HepG2 (cell line): ENCODE results near the gene GTF2H1. TPM values are rescaled to one million over a fixed set of nuclear protein-coding genes. Genes with fewer than 3 reads are reported as not detected.

Experiments
- AFF4 ChIP-seq: sonication (generic); formaldehyde crosslinking; IDR thresholded peaks from 2 replicates; pipeline ENCODE4 v1.4.0; 2020; ENCODE audit warnings: missing genetic modification reagents
- BATF2 ChIP-seq: sonication (generic); formaldehyde crosslinking; IDR thresholded peaks from 2 replicates; pipeline ENCODE4 v1.8.0; 2022; ENCODE audit warnings: mild to moderate bottlenecking, missing genetic modification reagents, moderate library complexity
- HMGXB4 ChIP-seq, 2 experiments: sonication (generic) in 1 of 2; formaldehyde crosslinking in 1 of 2; IDR thresholded peaks; 2 replicates each; pipeline versions ENCODE4 v1.4.0 to v1.6.1; 2018 to 2020; ENCODE audit warnings: missing genetic modification reagents in 2 of 2, borderline replicate concordance in 1 of 2, low read depth in 1 of 2, mild to moderate bottlenecking in 1 of 2, missing biosample characterization in 1 of 2
- HOMEZ ChIP-seq: IDR thresholded peaks from 2 replicates; pipeline ENCODE4 v1.6.1; 2016; ENCODE audit warnings: low read depth
- NFKB2 ChIP-seq: sonication (generic); formaldehyde crosslinking; IDR thresholded peaks from 2 replicates; pipeline ENCODE4 v1.4.0; 2020; ENCODE audit warnings: missing genetic modification reagents, borderline replicate concordance
- POLR2AphosphoS5 ChIP-seq: IDR thresholded peaks from 2 replicates; pipeline ENCODE4 v1.6.1; 2012; ENCODE audit warnings: low read depth, low read length
- ZNF441 ChIP-seq: sonication (generic); formaldehyde crosslinking; IDR thresholded peaks from 2 replicates; pipeline ENCODE4 v1.7.0; 2021; ENCODE audit warnings: missing genetic modification reagents, borderline replicate concordance
- ZNF816 ChIP-seq: sonication (generic); formaldehyde crosslinking; IDR thresholded peaks from 2 replicates; pipeline ENCODE4 v1.8.0; 2022; ENCODE audit warnings: missing genetic modification reagents, mild to moderate bottlenecking, borderline replicate concordance
- ZSCAN21 ChIP-seq: sonication (generic); formaldehyde crosslinking; IDR thresholded peaks from 2 replicates; pipeline ENCODE4 v1.8.0; 2022; ENCODE audit warnings: mild to moderate bottlenecking, missing genetic modification reagents, moderate library complexity, borderline replicate concordance
- polyA plus RNA-seq, 8 experiments: library from polyadenylated mRNA; depleted of rRNA in 3 of 8; stranded (reverse) in 7 of 8; unstranded in 1 of 8; fragments of >200 nt; fragmentation: Illumina TruSeq in 4 of 8; extraction: Trizol in 4 of 8; gene quantifications; 2 replicates each; pipeline versions ENCODE4 v1.2.1 to v1.2.3, GENCODE V29; 2011 to 2016; ENCODE audit warnings: low read depth in 4 of 8, missing spikeins in 1 of 8, mixed read lengths in 1 of 8; ENCODE audit not compliant: insufficient read depth in 1 of 8
- total RNA-seq, 5 experiments: library from RNA; depleted of rRNA; stranded (reverse); fragments of >200 nt; fragmentation: Illumina TruSeq; extraction: Trizol; gene quantifications; 2 replicates each; pipeline ENCODE4 v1.2.3, GENCODE V29; 2016; ENCODE audit warnings: low read depth in 1 of 5
- TF ChIP-seq, protein P1 (sequence below): sonication (generic); formaldehyde crosslinking; IDR thresholded peaks from 2 replicates; pipeline ENCODE4 v1.5.0; 2020; ENCODE audit warnings: mild to moderate bottlenecking, missing genetic modification reagents
- TF ChIP-seq, protein P2 (sequence below): IDR thresholded peaks from 2 replicates; pipeline ENCODE4 v1.6.1; 2016
- TF ChIP-seq, protein P3 (sequence below): sonication (generic); formaldehyde crosslinking; IDR thresholded peaks from 2 replicates; pipeline ENCODE4 v1.5.1; 2020; ENCODE audit warnings: mild to moderate bottlenecking, moderate library complexity, missing genetic modification reagents

The GTF2H1 gene
- total and polyA plus RNA-seq, 2 of the 13 experiments (the other 11 are each of a cell fraction or from before 2014, with no cell fraction given) = 15.7 to 51.4 TPM

GRCh38 chr11:18408558-18409291, 86.4 kb downstream of the GTF2H1 start (continued):
- no peak for TF ChIP-seq HOMEZ (CRISPR knock-in tag)
- no peak for TF ChIP-seq AFF4 (CRISPR knock-in tag)
- TF ChIP-seq, protein P1, sequence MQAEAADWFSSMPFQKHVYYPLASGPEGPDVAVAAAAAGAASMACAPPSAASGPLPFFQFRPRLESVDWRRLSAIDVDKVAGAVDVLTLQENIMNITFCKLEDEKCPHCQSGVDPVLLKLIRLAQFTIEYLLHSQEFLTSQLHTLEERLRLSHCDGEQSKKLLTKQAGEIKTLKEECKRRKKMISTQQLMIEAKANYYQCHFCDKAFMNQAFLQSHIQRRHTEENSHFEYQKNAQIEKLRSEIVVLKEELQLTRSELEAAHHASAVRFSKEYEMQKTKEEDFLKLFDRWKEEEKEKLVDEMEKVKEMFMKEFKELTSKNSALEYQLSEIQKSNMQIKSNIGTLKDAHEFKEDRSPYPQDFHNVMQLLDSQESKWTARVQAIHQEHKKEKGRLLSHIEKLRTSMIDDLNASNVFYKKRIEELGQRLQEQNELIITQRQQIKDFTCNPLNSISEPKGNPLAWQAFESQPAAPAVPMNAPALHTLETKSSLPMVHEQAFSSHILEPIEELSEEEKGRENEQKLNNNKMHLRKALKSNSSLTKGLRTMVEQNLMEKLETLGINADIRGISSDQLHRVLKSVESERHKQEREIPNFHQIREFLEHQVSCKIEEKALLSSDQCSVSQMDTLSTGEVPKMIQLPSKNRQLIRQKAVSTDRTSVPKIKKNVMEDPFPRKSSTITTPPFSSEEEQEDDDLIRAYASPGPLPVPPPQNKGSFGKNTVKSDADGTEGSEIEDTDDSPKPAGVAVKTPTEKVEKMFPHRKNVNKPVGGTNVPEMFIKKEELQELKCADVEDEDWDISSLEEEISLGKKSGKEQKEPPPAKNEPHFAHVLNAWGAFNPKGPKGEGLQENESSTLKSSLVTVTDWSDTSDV (CRISPR knock-in tag) = no peak
- TF ChIP-seq ZNF816 (CRISPR knock-in tag) = peak; percentile 61; the same call in 1 of the 2 replicates
- 0 out of 4 replicates have a peak, but pooled peaks of 1 of the 2 experiments have one; percentile 32 for TF ChIP-seq HMGXB4 (CRISPR knock-in tag; IDR thresholded peaks at IDR 0.05; ENCODE audit: borderline replicate concordance in 1 of 2, low read depth in 1 of 2)
- TF ChIP-seq, protein P2, sequence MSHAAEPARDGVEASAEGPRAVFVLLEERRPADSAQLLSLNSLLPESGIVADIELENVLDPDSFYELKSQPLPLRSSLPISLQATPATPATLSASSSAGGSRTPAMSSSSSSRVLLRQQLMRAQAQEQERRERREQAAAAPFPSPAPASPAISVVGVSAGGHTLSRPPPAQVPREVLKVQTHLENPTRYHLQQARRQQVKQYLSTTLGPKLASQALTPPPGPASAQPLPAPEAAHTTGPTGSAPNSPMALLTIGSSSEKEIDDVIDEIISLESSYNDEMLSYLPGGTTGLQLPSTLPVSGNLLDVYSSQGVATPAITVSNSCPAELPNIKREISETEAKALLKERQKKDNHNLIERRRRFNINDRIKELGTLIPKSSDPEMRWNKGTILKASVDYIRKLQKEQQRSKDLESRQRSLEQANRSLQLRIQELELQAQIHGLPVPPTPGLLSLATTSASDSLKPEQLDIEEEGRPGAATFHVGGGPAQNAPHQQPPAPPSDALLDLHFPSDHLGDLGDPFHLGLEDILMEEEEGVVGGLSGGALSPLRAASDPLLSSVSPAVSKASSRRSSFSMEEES (CRISPR knock-in tag) = 0 out of 2 replicates have a peak, but pooled peaks have one; percentile 15
- TF ChIP-seq, protein P3, sequence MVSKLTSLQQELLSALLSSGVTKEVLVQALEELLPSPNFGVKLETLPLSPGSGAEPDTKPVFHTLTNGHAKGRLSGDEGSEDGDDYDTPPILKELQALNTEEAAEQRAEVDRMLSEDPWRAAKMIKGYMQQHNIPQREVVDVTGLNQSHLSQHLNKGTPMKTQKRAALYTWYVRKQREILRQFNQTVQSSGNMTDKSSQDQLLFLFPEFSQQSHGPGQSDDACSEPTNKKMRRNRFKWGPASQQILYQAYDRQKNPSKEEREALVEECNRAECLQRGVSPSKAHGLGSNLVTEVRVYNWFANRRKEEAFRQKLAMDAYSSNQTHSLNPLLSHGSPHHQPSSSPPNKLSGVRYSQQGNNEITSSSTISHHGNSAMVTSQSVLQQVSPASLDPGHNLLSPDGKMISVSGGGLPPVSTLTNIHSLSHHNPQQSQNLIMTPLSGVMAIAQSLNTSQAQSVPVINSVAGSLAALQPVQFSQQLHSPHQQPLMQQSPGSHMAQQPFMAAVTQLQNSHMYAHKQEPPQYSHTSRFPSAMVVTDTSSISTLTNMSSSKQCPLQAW = peak; percentile 65
- TF ChIP-seq ZNF441 (CRISPR knock-in tag) = no peak
- no peak for TF ChIP-seq NFKB2 (CRISPR knock-in tag)
- TF ChIP-seq BATF2 (CRISPR knock-in tag) = 0 out of 2 replicates have a peak, but pooled peaks have one; percentile 7
- TF ChIP-seq POLR2AphosphoS5 = peak; percentile 86
- TF ChIP-seq ZSCAN21 (CRISPR knock-in tag) = peak; percentile 59; the same call in 1 of the 2 replicates
